ENCODE results near the gene B4GALT2.

The B4GALT2 gene

GRCh38 chr1:44029260-44029910, 50.4 kb downstream of the B4GALT2 start:
- no peak for DNase-seq (ENCODE audit: low read depth)
- peak overlapping the region; percentile 73 for H3K4me3 ChIP-seq (replicated peaks; ENCODE audit: low read depth, low read length)
- no peak for TF ChIP-seq CTCF (IDR thresholded peaks at IDR 0.05; ENCODE audit: low read length, missing control alignments)

GRCh38 chr1:44029911-44030604, 51.0 kb downstream of the B4GALT2 start:
- peak overlapping the region; percentile 73 for H3K4me3 ChIP-seq (replicated peaks; ENCODE audit: low read depth, low read length)
- peak; percentile 88 for DNase-seq (ENCODE audit: low read depth)
- TF ChIP-seq CTCF (IDR thresholded peaks at IDR 0.05; ENCODE audit: low read length, missing control alignments), result no peak

GRCh38 chr1:44030605-44031251, 51.7 kb downstream of the B4GALT2 start:
- peak overlapping the region; percentile 73 for H3K4me3 ChIP-seq (replicated peaks; ENCODE audit: low read depth, low read length)
- no peak for TF ChIP-seq CTCF (IDR thresholded peaks at IDR 0.05; ENCODE audit: low read length, missing control alignments)
- DNase-seq (ENCODE audit: low read depth), result peak; percentile 35

DNA sequence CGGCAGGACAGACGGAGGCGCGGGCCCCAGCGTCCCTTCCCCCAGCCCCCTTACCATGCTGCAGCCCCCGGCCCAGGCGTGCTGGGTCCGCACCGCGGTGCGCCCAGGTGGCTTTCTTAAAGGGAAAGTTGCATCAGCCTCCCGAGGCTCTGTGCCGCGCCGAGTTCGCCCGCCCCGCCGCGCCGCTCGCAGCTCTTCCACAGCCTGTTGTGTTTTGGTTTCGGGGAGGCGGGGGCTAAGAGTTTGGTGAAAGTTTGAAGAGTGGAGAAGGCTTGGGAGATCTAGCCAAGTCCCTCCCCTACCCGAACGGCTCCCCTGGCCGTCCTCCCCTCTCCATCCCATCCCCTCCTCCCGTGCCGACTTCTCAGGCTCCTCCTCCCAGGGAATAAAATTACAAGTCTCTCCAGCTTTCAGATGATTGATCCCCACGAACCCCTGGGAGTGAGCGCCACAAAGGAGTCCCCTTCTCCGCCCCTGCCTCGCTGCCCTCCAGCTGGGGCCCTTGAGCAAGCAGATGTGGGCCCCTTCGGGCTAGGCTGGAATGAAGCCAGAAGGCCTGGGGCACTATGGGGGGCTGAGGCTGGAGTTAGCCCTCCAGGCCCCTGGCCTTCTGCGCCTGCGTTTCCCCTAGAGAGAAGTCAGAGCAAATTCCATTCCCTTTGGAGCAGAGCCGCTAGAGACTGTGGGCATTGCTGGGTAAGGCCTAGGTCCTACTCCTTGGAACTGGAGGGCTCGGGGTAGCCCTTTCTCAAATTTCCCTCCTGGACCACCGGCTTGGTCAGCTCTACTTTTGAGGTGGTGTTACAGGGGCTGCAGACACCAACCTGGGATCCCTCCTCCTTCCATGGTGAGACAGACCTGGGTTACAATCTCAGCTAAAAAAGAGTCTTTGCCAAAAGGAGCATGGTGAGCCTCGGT, 52.5 kb downstream of the B4GALT2 start, which contains the start of gene SLC6A9:
Gene SLC6A9, minus strand, starts transcription at position 211 of the 918 bp plus-strand sequence. CDS start 7,185 bp downstream, outside the sequence.
- DNase-seq (ENCODE audit: low read depth), result peak; percentile 72
- TF ChIP-seq CTCF (IDR thresholded peaks at IDR 0.05; ENCODE audit: low read length, missing control alignments), result no peak
- peak within 1 kb of the TSS; percentile 73 for H3K4me3 ChIP-seq (replicated peaks; ENCODE audit: low read depth, low read length)

DNA sequence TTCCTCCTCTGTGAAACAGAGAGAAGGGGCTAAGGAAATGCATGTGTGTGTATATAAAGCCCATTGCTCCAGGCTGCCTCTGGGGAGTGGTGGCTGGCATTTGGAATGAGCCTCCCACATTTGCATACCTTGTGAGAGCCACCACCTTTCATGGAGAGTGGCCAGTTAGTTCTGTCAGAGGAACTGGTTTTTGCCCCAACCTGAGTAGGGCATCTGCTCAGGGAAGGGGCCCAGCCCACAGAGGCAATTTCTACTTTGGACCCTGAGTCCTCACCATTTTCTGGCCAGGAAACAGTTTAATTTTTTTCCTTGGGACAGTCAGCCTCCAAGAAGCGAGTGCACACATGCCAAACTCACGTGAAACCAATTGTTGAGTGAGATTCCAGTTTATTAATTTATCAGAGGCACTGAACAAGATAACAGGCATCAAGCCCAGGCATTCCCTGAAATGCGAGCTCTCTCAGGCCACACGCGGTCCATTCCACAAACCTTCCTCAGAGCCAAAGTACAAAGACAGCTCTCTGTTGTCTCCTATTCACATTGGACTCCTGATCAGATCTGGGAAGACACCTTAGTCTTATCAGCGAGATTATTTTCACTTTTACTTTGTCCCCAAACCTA, 53.3 kb downstream of the B4GALT2 start:
- no peak for TF ChIP-seq CTCF (IDR thresholded peaks at IDR 0.05; ENCODE audit: low read length, missing control alignments)
- H3K4me3 ChIP-seq (replicated peaks; ENCODE audit: low read depth, low read length), result no peak overlapping the region
- DNase-seq (ENCODE audit: low read depth), result no peak

- no peak overlapping the region for H3K4me3 ChIP-seq (replicated peaks; ENCODE audit: low read depth, low read length)
- no peak for TF ChIP-seq CTCF (IDR thresholded peaks at IDR 0.05; ENCODE audit: low read length, missing control alignments)
- DNase-seq (ENCODE audit: low read depth), result no peak
These were observed 54.1 kb downstream of the B4GALT2 start for GRCh38 chr1:44033041-44033575.

Data from fibroblast of pulmonary artery (primary cell).